ENCODE data around the gene C1QTNF9.
A peak's percentile ranks its signal among the peaks of the same experiment; 100 is the strongest.

DNA sequence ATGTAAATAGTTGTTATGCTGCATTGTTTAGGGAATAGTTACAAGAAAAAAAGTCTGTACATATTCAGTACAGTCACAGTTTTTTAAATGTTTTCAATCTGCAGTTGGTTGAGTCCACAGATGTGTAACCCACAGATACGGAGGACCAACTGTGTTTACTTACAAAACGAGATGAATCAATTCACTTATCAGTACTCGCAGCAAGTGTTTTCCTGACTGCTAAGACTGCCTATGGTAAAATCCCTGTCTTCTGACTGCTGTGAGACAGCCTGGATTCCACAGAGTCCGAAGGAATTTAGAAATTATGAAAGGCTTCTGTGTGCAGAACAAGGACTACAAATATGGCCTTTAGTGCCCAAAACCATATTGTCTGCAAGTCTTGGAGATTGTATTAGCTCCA, 45.7 kb upstream of the C1QTNF9 start:
- TF ChIP-seq, protein P1, sequence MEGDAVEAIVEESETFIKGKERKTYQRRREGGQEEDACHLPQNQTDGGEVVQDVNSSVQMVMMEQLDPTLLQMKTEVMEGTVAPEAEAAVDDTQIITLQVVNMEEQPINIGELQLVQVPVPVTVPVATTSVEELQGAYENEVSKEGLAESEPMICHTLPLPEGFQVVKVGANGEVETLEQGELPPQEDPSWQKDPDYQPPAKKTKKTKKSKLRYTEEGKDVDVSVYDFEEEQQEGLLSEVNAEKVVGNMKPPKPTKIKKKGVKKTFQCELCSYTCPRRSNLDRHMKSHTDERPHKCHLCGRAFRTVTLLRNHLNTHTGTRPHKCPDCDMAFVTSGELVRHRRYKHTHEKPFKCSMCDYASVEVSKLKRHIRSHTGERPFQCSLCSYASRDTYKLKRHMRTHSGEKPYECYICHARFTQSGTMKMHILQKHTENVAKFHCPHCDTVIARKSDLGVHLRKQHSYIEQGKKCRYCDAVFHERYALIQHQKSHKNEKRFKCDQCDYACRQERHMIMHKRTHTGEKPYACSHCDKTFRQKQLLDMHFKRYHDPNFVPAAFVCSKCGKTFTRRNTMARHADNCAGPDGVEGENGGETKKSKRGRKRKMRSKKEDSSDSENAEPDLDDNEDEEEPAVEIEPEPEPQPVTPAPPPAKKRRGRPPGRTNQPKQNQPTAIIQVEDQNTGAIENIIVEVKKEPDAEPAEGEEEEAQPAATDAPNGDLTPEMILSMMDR (conservative IDR thresholded peaks at IDR 0.05; ENCODE audit: low read depth, low read length), result no peak
- TF ChIP-seq POLR2A (IDR thresholded peaks at IDR 0.05; ENCODE audit: low read depth, low read length) (no peak), RAD21 (IDR thresholded peaks at IDR 0.05; ENCODE audit: low read length) (no peak), BHLHE40 (IDR thresholded peaks at IDR 0.05; ENCODE audit: low read depth, low read length) (peak; percentile 33; the same call in 1 of the 2 replicates), SMC3 (IDR thresholded peaks at IDR 0.05; ENCODE audit: low read depth, low read length) (no peak), RFX5 (IDR thresholded peaks at IDR 0.05; ENCODE audit: low read depth, low read length) (no peak), CHD1 (IDR thresholded peaks at IDR 0.05; ENCODE audit: low read depth, low read length) (no peak), MXI1 (IDR thresholded peaks at IDR 0.05; ENCODE audit: borderline replicate concordance, low read depth, low read length) (no peak), CEBPB (IDR thresholded peaks at IDR 0.05; ENCODE audit: low read depth, low read length) (no peak), MAFK (IDR thresholded peaks at IDR 0.05; ENCODE audit: low read depth, low read length) (no peak)
- TF ChIP-seq, protein P2, sequence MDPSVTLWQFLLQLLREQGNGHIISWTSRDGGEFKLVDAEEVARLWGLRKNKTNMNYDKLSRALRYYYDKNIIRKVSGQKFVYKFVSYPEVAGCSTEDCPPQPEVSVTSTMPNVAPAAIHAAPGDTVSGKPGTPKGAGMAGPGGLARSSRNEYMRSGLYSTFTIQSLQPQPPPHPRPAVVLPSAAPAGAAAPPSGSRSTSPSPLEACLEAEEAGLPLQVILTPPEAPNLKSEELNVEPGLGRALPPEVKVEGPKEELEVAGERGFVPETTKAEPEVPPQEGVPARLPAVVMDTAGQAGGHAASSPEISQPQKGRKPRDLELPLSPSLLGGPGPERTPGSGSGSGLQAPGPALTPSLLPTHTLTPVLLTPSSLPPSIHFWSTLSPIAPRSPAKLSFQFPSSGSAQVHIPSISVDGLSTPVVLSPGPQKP (IDR thresholded peaks at IDR 0.05; ENCODE audit: borderline replicate concordance, low read depth, low read length), result no peak

Data from IMR-90 (cell line).